Spleen (tissue), 7 donors: ENCODE measurements around the gene JPH4.

Experiments used
- CTCF ChIP-seq, 11 experiments: fragments of 200-600 bp in 7 of 11; fragments of 450-650 bp in 4 of 11; sonication (generic) in 4 of 11; IDR thresholded peaks in 8 of 11; conservative IDR thresholded peaks in 3 of 11; 1 replicate in 7 of 11; 2 replicates in 4 of 11; pipeline versions ENCODE4 v1.4.0 to v1.8.0; 2016 to 2021; ENCODE audit warnings: antibody characterized with exemption in 11 of 11, inconsistent platforms in 4 of 11, mild to moderate bottlenecking in 1 of 11
- POLR2A ChIP-seq, 3 donors: fragments of 450-650 bp; IDR thresholded peaks; one replicate each; pipeline ENCODE4 v1.5.1; 2017; ENCODE audit warnings: antibody characterized with exemption in 3 of 3, mild to moderate bottlenecking in 1 of 3
- POLR2AphosphoS5 ChIP-seq, 3 donors: sonication (generic); formaldehyde crosslinking; IDR thresholded peaks; one replicate each; pipeline ENCODE4 v1.5.1; 2017; ENCODE audit warnings: antibody characterized with exemption in 3 of 3
- donor health status: DM: no; HTN: no; CAD: no; lungs with moderate emphysema.
- donor health status: DM: no; HTN: no; CAD: no.
- donor health status: DM: no; HTN: no; CAD: no.

- no peak for TF ChIP-seq CTCF (IDR thresholded peaks at IDR 0.05 in 8 of 11, conservative IDR thresholded peaks at IDR 0.05 in 3 of 11)
- TF ChIP-seq POLR2AphosphoS5 (IDR thresholded peaks at IDR 0.05) = no peak
- no peak for TF ChIP-seq POLR2A (IDR thresholded peaks at IDR 0.05)
These were observed 53.6 kb downstream of the JPH4 start for GRCh38 chr14:23524954-23525353.
